HG03175 (cell line): ENCODE data around the gene CD300C.
"Not testable (repeated sequence)": the region's sequence is repeated elsewhere in the genome, so short reads cannot be mapped to it uniquely, and the experiment has no call there.

ENCODE experiments used
- ATAC-seq: cut with Tn5 transposase; IDR thresholded peaks from one replicate; pipeline ENCODE4 v1.9.1; 2021; ENCODE audit warnings: mild to moderate bottlenecking, moderate library complexity; ENCODE audit not compliant: unreplicated experiment

The CD300C gene

DNA sequence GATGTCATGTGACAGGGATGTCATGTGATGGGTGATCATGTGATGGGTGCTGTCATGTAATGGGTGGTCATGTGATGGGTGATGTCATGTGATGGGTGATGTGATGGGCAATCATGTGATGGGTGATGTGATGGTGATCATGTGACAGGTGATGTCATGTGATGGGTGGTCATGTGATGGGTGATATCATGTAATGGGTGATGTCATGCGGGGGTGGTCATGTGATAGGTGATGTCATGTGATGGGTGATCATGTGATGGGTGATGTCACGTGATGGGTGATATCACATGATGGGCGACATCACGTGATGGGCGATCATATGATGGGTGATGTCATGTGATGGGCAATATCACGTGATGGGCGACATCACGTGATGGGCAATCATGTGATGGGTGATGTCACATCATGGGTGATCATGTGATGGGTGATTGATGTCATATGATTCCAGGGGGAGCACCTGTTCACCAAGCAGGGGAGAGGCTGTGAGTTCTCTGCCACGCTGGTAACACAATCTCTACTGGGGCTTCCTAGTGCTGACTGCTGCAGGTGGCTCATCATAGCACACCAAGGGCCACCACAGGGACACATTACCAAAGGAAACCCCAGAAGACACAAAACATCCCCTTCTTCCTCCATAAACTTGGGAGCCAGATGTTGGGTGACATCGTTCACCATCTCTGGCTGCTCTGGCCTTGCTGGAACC, 31.1 kb downstream of the CD300C start:
- ATAC-seq: no peak

DNA sequence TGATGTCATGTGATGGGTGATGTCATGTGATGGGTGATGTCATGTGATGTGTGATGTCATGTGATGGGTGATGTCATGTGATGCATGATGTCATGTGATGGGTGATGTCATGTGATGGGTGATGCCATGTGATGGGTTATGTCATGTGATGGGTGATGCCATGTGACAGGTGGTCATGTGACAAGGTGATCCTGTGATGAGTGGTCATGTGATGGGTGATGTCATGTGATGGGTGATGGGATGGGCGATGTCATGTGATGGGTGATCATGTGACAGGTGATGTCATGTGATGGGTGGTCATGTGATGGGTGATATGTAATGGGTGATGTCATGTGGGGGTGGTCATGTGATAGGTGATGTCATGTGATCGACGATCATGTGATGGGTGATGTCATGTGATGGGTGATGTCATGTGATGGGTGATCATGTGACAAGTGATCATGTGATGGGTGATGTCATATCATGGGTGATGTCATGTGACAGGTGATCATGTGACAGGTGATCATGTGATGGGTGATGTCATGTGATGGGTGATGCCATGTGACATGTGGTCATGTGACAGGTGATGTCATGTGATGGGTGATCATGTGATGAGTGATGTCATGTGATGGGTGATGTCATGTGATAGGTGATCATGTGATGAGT, 31.8 kb downstream of the CD300C start:
- ATAC-seq: no peak

GRCh38 chr17:74512624-74513091, 33.3 kb downstream of the CD300C start:
- peak; percentile 70 for ATAC-seq

- no peak for ATAC-seq
These were observed 33.9 kb downstream of the CD300C start for GRCh38 chr17:74512036-74512435.

DNA sequence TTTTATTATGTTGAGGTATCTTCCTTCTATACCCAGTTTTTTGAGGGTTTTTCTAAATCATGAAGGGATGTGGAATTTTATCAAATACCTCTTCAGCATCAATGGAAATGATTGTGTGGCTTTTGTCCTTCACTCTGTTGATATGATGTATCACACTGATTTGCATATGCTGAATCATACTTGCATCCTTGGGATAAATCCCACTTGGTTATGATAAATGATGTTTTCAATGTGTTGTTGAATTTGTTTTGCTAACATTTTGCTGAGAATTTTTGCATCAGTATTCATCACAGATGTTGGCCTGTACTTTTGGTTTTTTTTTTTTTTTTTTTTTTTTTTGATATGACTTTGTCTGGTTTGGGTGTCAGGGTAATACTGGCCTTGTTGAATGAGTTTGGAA, 37.8 kb downstream of the CD300C start:
- no peak for ATAC-seq

DNA sequence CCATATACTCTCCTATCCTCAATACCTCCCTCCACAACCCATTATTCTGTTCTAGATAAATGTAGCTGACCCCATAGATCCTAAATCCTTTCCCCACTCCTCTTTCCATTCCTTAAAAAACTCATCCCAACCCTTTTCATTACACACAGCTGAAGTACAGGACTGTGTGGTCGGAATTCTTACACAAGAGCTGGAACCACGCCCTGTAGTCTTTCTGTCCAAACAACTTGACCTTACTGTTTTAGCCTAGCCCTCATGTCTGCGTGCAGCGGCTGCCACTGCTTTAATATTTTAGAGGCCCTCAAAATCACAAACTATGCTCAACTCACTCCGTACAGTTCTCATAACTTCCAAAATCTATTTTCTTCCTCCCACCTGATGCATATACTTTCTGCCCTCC, 42.0 kb downstream of the CD300C start:
- not testable (repeated sequence) for ATAC-seq

DNA sequence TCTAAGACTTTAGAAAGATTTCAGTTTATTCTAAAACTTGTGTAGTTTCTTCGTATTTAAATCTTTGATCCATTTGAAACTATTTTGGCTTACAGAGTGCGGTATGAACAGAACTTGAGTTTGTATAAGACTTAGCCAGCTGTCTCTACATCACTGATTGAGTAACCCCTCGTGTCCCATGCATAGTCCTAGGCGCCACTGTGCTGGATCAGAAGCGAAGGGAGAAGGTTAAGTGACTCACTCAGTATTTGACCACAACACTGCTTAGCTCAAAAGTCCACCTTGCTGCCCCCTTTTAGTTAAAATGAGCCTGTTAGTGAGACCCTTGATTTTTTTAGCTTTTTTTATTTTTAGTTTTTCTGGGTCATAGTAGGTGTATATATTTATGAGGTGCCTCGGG, 43.1 kb downstream of the CD300C start:
- ATAC-seq: no peak

GRCh38 chr17:74499992-74500391, 45.9 kb downstream of the CD300C start:
- no peak for ATAC-seq

DNA sequence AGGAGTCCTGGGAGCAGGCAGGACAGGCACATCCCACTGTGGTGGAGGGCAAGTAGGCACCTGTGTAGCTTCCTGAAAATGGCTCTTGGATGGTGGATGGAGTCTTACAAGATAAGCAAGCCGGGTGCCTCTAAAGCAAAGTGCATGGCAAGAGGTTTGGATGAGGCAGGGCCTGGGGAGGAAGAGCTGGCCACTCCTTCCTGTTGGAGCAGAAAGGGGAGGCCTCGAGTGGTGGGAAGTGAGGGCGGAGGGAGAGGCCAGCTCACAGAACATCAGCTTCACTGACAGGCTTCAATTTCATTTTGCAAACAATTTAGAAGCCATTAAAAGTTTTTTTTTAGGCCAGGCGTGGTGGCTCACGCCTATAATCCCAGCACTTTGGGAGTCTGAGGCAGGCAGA, 48.4 kb downstream of the CD300C start:
- no peak for ATAC-seq

- ATAC-seq: peak; percentile 49
These were observed 52.5 kb downstream of the CD300C start for GRCh38 chr17:74493331-74493833.

GRCh38 chr17:74491626-74492025, 54.3 kb downstream of the CD300C start:
- ATAC-seq: no peak
